Left kidney (tissue), 2 donors: Measurements from ENCODE around the gene LDAH. TPM values are rescaled to one million over a fixed set of nuclear protein-coding genes. Genes with fewer than 3 reads are reported as not detected.

Source experiments
- DNase-seq: peaks from one replicate; pipeline ENCODE4 v3.0.0-alpha.2; 2013
- polyA plus RNA-seq: library from polyadenylated mRNA; unstranded; fragments of 120-200 nt; gene quantifications from one replicate; pipeline ENCODE4 v1.2.1, GENCODE V29; 2013; ENCODE audit not compliant: insufficient read length

LDAH gene
- polyA plus RNA-seq, 1 donor = 36.8 TPM

- DNase-seq = no peak
Observed at GRCh38 chr2:20667531-20668401, 155.1 kb downstream of the LDAH start.

GRCh38 chr2:20667151-20667530 is 155.8 kb downstream of the LDAH start:
- no peak for DNase-seq

GRCh38 chr2:20666304-20667150 is 156.4 kb downstream of the LDAH start, which contains the start of gene GDF7:
Gene GDF7 (plus strand): TSS chr2:20667144. CDS start chr2:20667240, 96 bp downstream.
- no peak for DNase-seq

GRCh38 chr2:20666005-20666303 is 156.9 kb downstream of the LDAH start:
- no peak for DNase-seq

- DNase-seq = no peak
Observed at GRCh38 chr2:20665243-20666004, 157.5 kb downstream of the LDAH start.

- no peak for DNase-seq
Observed at GRCh38 chr2:20664431-20665242, 158.3 kb downstream of the LDAH start.

- DNase-seq = no peak
Observed at GRCh38 chr2:20664071-20664390, 158.9 kb downstream of the LDAH start.

- DNase-seq = no peak
Observed at GRCh38 chr2:20663196-20664070, 159.5 kb downstream of the LDAH start.

- no peak for DNase-seq
Observed at GRCh38 chr2:20662308-20662937, 160.5 kb downstream of the LDAH start.

- no peak for DNase-seq
Observed at GRCh38 chr2:20661421-20662307, 161.2 kb downstream of the LDAH start.

- no peak for DNase-seq
Observed at GRCh38 chr2:20660506-20661420, 162.1 kb downstream of the LDAH start.

- DNase-seq = no peak
Observed at GRCh38 chr2:20657522-20658235, 165.2 kb downstream of the LDAH start.

- DNase-seq = no peak
Observed at GRCh38 chr2:20656561-20656960, 166.3 kb downstream of the LDAH start.

- no peak for DNase-seq
Observed at GRCh38 chr2:20654535-20654813, 168.4 kb downstream of the LDAH start.

- no peak for DNase-seq
Observed at GRCh38 chr2:20653695-20654534, 169.0 kb downstream of the LDAH start.
